ENCODE data around the gene ARPC2. TPM values are rescaled to one million over a fixed set of nuclear protein-coding genes. Genes with fewer than 3 reads are reported as not detected.
A peak's percentile ranks its signal among the peaks of the same experiment; 100 is the strongest.

Gene ARPC2
- total and polyA plus RNA-seq, 2 of the 13 experiments (the other 11 are each of a cell fraction or from before 2014, with no cell fraction given), result 168 to 303 TPM

DNA sequence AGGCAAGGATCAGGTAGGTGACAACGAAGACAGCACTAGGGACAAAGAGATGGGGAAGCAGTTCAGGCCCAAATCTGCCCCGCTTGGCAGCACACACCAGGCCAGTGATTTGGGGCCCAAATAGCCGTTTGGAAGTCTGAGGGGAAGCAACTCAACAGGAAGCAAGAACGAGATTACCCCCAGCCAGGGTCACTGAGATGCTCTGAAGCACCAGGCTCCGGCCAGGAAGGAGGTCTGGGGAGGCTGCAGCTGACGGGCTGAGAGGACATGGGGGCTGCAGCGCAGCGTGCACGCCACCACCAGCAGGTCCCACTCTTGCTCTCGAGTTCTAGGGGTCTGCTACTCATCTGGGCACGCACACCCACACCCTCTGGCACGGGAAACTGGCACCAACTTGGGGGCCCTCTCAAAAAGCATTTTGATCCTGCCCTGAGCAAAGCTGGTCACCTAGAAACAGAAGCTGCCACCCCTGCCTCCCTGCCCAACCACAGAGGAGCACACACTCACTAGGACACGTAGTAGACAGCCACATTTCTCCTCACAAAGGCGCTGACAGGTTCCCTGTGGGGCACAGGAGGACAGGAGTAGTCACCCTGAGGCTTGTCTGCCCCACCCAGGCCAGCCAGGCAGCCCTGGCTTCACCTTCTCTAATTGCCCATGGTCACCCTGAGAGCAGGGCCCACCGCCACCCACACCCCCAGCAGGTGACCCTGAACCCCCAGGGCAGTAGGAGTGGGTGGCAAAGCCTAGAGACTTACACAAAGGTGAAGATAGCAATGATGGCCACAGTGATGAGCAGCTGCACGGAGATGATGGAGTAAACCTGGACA lies 61.8 kb downstream of the ARPC2 start:
- TF ChIP-seq AGO2 (optimal IDR thresholded peaks at IDR 0.05; ENCODE audit: low read depth, low read length) (peak; percentile 82), POLR2A (IDR thresholded peaks at IDR 0.05; ENCODE audit: insufficient read depth in 1 of 2, low read depth in 2 of 2, low read length in 2 of 2) (0 out of 4 replicates have a peak, but pooled peaks of 1 of the 2 experiments have one; percentile 13), RBFOX2 (IDR thresholded peaks at IDR 0.05; ENCODE audit: low read depth, low read length) (peak; percentile 48; the same call in 1 of the 2 replicates), JUND (CRISPR knock-in tag; IDR thresholded peaks at IDR 0.05) (no peak), ZNF749 (CRISPR knock-in tag; IDR thresholded peaks at IDR 0.05; ENCODE audit: borderline replicate concordance) (no peak), GFI1 (CRISPR knock-in tag; IDR thresholded peaks at IDR 0.05; ENCODE audit: borderline replicate concordance) (peak; percentile 27; the same call in 1 of the 2 replicates), ZNF614 (CRISPR knock-in tag; IDR thresholded peaks at IDR 0.05; ENCODE audit: borderline replicate concordance) (no peak), ISX (CRISPR knock-in tag; conservative IDR thresholded peaks at IDR 0.05) (no peak)
- TF ChIP-seq, protein P1, sequence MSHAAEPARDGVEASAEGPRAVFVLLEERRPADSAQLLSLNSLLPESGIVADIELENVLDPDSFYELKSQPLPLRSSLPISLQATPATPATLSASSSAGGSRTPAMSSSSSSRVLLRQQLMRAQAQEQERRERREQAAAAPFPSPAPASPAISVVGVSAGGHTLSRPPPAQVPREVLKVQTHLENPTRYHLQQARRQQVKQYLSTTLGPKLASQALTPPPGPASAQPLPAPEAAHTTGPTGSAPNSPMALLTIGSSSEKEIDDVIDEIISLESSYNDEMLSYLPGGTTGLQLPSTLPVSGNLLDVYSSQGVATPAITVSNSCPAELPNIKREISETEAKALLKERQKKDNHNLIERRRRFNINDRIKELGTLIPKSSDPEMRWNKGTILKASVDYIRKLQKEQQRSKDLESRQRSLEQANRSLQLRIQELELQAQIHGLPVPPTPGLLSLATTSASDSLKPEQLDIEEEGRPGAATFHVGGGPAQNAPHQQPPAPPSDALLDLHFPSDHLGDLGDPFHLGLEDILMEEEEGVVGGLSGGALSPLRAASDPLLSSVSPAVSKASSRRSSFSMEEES (CRISPR knock-in tag; IDR thresholded peaks at IDR 0.05), result no peak
- TF ChIP-seq, protein P2, sequence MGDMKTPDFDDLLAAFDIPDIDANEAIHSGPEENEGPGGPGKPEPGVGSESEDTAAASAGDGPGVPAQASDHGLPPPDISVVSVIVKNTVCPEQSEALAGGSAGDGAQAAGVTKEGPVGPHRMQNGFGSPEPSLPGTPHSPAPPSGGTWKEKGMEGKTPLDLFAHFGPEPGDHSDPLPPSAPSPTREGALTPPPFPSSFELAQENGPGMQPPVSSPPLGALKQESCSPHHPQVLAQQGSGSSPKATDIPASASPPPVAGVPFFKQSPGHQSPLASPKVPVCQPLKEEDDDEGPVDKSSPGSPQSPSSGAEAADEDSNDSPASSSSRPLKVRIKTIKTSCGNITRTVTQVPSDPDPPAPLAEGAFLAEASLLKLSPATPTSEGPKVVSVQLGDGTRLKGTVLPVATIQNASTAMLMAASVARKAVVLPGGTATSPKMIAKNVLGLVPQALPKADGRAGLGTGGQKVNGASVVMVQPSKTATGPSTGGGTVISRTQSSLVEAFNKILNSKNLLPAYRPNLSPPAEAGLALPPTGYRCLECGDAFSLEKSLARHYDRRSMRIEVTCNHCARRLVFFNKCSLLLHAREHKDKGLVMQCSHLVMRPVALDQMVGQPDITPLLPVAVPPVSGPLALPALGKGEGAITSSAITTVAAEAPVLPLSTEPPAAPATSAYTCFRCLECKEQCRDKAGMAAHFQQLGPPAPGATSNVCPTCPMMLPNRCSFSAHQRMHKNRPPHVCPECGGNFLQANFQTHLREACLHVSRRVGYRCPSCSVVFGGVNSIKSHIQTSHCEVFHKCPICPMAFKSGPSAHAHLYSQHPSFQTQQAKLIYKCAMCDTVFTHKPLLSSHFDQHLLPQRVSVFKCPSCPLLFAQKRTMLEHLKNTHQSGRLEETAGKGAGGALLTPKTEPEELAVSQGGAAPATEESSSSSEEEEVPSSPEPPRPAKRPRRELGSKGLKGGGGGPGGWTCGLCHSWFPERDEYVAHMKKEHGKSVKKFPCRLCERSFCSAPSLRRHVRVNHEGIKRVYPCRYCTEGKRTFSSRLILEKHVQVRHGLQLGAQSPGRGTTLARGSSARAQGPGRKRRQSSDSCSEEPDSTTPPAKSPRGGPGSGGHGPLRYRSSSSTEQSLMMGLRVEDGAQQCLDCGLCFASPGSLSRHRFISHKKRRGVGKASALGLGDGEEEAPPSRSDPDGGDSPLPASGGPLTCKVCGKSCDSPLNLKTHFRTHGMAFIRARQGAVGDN (CRISPR knock-in tag; IDR thresholded peaks at IDR 0.05), result peak; percentile 19; the same call in 1 of the 2 replicates
- TF ChIP-seq, protein P3, sequence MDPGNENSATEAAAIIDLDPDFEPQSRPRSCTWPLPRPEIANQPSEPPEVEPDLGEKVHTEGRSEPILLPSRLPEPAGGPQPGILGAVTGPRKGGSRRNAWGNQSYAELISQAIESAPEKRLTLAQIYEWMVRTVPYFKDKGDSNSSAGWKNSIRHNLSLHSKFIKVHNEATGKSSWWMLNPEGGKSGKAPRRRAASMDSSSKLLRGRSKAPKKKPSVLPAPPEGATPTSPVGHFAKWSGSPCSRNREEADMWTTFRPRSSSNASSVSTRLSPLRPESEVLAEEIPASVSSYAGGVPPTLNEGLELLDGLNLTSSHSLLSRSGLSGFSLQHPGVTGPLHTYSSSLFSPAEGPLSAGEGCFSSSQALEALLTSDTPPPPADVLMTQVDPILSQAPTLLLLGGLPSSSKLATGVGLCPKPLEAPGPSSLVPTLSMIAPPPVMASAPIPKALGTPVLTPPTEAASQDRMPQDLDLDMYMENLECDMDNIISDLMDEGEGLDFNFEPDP (CRISPR knock-in tag; conservative IDR thresholded peaks at IDR 0.05), result no peak
- in situ Hi-C loops (cut with HindIII; ENCODE audit: extremely low pct_ligation_motif_present, low pct_unique_long_range_greater_than_20kb) (loop anchor here (10.0 kb wide), 1 partner anchor 186 kb away; no protein-coding TSS in a partner anchor), intact Hi-C loops (cut with micrococcal nuclease; ENCODE audit: unreplicated experiment) (no loop called here)
- Histone ChIP-seq H3K9ac (ENCODE audit: insufficient read depth, low read depth, low read length) (no peak overlapping the region), H3K27me3 (ENCODE audit: control insufficient read depth in 1 of 2, insufficient read depth in 2 of 2, low read length in 2 of 2) (no peaks in the 10 kb centered on the region), H3K4me3 (replicated peaks in 1 of 3; ENCODE audit: insufficient read depth in 1 of 3, low read depth in 2 of 3, low read length in 3 of 3) (no peak overlapping the region), H3K4me1 (ENCODE audit: insufficient read depth, low read length) (peaks cover 2% of the 10 kb centered on the region), H3K36me3 (replicated peaks in 1 of 2; ENCODE audit: control insufficient read depth in 1 of 2, insufficient read depth in 2 of 2, low read length in 2 of 2) (peaks cover 61 to 94% of the 10 kb centered on the region in 2 experiments), H3K27ac (ENCODE audit: extremely low read length, insufficient read depth, low read length) (no peak overlapping the region), H4K20me1 (ENCODE audit: insufficient read depth, low read length) (peaks cover 16% of the 10 kb centered on the region; the same call in 1 of the 2 replicates), H3K79me2 (ENCODE audit: insufficient read depth, low read length) (peaks cover 6% of the 10 kb centered on the region), H2AFZ (ENCODE audit: low read length) (no peak overlapping the region), H3K4me2 (ENCODE audit: low read depth, low read length) (no peak overlapping the region), H3K9me3 (ENCODE audit: low read length) (no peaks in the 10 kb centered on the region)
- ATAC-seq (no peak), FAIRE-seq (no peak), DNase-seq (ENCODE audit: low spot score) (no peak)
- ChIA-PET CTCF (ENCODE audit: low intra/inter-chr PET ratio, low total read pairs) (no interaction called here), POLR2A (interaction anchor here (1.3 kb wide), 1 partner anchor 9 kb away, joined by 3 read pairs; no protein-coding TSS in a partner anchor)
- BruUV-seq (replicated peaks), result no TSS peak
- 93% methylated on average over 12 of the region's 16 CpGs for WGBS (ENCODE audit: low lambda C conversion rate)
